NCI-H345 treated with DMSO at 0.1 percent for 48 hours (cell line): ENCODE measurements around the gene NDUFS6.

Experiments used
- DNase-seq: peaks from one replicate; lab custom pipeline; 2025; ENCODE audit not compliant: unreplicated experiment; lab: John Stamatoyannopoulos, UW

The NDUFS6 gene

GRCh38 chr5:1801222-1801966 lies at the start of gene NDUFS6:
Gene NDUFS6 (plus strand): TSS chr5:1801407. CDS start chr5:1801418, 11 bp downstream.
- DNase-seq, result peak; percentile 79

- no peak for DNase-seq
Observed at GRCh38 chr5:1751864-1752822, 49.1 kb upstream of the NDUFS6 start.

- no peak for DNase-seq
Observed at GRCh38 chr5:1752881-1753280, 48.3 kb upstream of the NDUFS6 start.

- no peak for DNase-seq
Observed at GRCh38 chr5:1753490-1753889, 47.7 kb upstream of the NDUFS6 start.

- DNase-seq, result no peak
Observed at GRCh38 chr5:1754531-1755220, 46.5 kb upstream of the NDUFS6 start.

GRCh38 chr5:1755321-1755949 lies 45.8 kb upstream of the NDUFS6 start:
- DNase-seq, result no peak

- no peak for DNase-seq
Observed at GRCh38 chr5:1756481-1756880, 44.7 kb upstream of the NDUFS6 start.

- DNase-seq, result no peak
Observed at GRCh38 chr5:1757511-1757910, 43.7 kb upstream of the NDUFS6 start.

- no peak for DNase-seq
Observed at GRCh38 chr5:1758574-1758973, 42.6 kb upstream of the NDUFS6 start.

- no peak for DNase-seq
Observed at GRCh38 chr5:1759378-1759970, 41.7 kb upstream of the NDUFS6 start.

- DNase-seq, result no peak
Observed at GRCh38 chr5:1760231-1760630, 41.0 kb upstream of the NDUFS6 start.

- no peak for DNase-seq
Observed at GRCh38 chr5:1760656-1761452, 40.4 kb upstream of the NDUFS6 start.

- DNase-seq, result no peak
Observed at GRCh38 chr5:1761453-1761755, 39.8 kb upstream of the NDUFS6 start.

- no peak for DNase-seq
Observed at GRCh38 chr5:1762121-1762882, 38.9 kb upstream of the NDUFS6 start.

GRCh38 chr5:1762883-1763547 lies 38.2 kb upstream of the NDUFS6 start:
- DNase-seq, result no peak

GRCh38 chr5:1763548-1763911 lies 37.7 kb upstream of the NDUFS6 start:
- no peak for DNase-seq

- no peak for DNase-seq
Observed at GRCh38 chr5:1763960-1764605, 37.1 kb upstream of the NDUFS6 start.

- DNase-seq, result no peak
Observed at GRCh38 chr5:1764606-1764960, 36.6 kb upstream of the NDUFS6 start.
